ENCODE results near the gene MBNL1. TPM values are rescaled to one million over a fixed set of nuclear protein-coding genes. Genes with fewer than 3 reads are reported as not detected.

Gene MBNL1
- total RNA-seq, 1 donor from 2014 or later: 14.7 TPM

- Histone ChIP-seq H3K4me2 (no peak overlapping the region), H3K79me2 (ENCODE audit: low read depth) (no peaks in the 10 kb centered on the region), H3K36me3 (no peaks in the 10 kb centered on the region), H2AFZ (replicated peaks) (no peak overlapping the region), H3K4me3 (no peak overlapping the region), H3K4me1 (peaks cover 5% of the 10 kb centered on the region), H3F3A (ENCODE audit: low read depth) (no peaks in the 10 kb centered on the region), H4K20me1 (ENCODE audit: low read depth) (no peaks in the 10 kb centered on the region), H3K27me3 (no peaks in the 10 kb centered on the region), H3K9me3 (ENCODE audit: low read depth) (no peaks in the 10 kb centered on the region), H3K27ac (no peak overlapping the region), H3K9ac (no peak overlapping the region)
- no peak for DNase-seq (ENCODE audit: low spot score)
- Mint-ChIP-seq H3K27me3 (ENCODE audit: insufficient read depth, low read depth) (no peaks in the 10 kb centered on the region), H3K4me1 (peaks cover 14% of the 10 kb centered on the region), H3K9me3 (no peaks in the 10 kb centered on the region), H3K4me3 (no peak overlapping the region), H3K27ac (no peak overlapping the region), H3K36me3 (peaks cover 16% of the 10 kb centered on the region)
- no peak for TF ChIP-seq EZH2 (IDR thresholded peaks at IDR 0.05)
- TF ChIP-seq EZH2phosphoT487 (IDR thresholded peaks at IDR 0.05): no peak
- TF ChIP-seq CTCF (IDR thresholded peaks at IDR 0.05): no peak
Observed at GRCh38 chr3:152313914-152314313, 45.2 kb downstream of the MBNL1 start.

- Histone ChIP-seq H3F3A (ENCODE audit: low read depth) (no peaks in the 10 kb centered on the region), H3K79me2 (ENCODE audit: low read depth) (no peaks in the 10 kb centered on the region), H3K9ac (no peak overlapping the region), H3K9me3 (ENCODE audit: low read depth) (no peaks in the 10 kb centered on the region), H2AFZ (replicated peaks) (no peak overlapping the region), H3K27ac (no peak overlapping the region), H3K4me3 (no peak overlapping the region), H4K20me1 (ENCODE audit: low read depth) (no peaks in the 10 kb centered on the region), H3K4me1 (no peaks in the 10 kb centered on the region), H3K4me2 (no peak overlapping the region), H3K36me3 (no peaks in the 10 kb centered on the region), H3K27me3 (no peaks in the 10 kb centered on the region)
- Mint-ChIP-seq H3K9me3 (no peaks in the 10 kb centered on the region), H3K4me1 (peaks cover 12% of the 10 kb centered on the region), H3K27me3 (ENCODE audit: insufficient read depth, low read depth) (no peaks in the 10 kb centered on the region), H3K36me3 (peaks cover 16% of the 10 kb centered on the region), H3K27ac (peak overlapping the region; percentile 5), H3K4me3 (no peak overlapping the region)
- no peak for DNase-seq (ENCODE audit: low spot score)
- TF ChIP-seq EZH2 (IDR thresholded peaks at IDR 0.05) (no peak), EZH2phosphoT487 (IDR thresholded peaks at IDR 0.05) (no peak), CTCF (IDR thresholded peaks at IDR 0.05) (no peak)
Observed at GRCh38 chr3:152314677-152315353, 46.1 kb downstream of the MBNL1 start.

DNA sequence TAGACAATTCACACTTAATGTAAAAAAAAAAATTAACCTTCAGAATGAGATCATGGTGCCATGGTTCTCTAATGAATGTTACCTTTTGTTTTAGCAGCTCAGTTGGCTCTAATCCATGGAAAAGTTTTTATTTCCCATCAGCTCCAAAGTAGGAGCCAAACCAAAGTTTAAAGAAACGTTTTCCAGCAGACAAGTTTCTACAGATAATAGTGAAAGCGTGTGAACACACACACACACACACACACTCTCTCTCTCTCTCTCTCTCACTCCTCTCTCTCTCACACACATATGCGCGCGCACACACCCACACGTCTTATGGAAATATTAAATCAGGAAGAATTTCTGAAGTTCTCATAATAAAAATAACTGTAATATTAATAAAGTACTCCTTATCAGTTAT is 46.9 kb downstream of the MBNL1 start:
- no peaks in the 10 kb centered on the region for H3K27me3 ChIP-seq
- H3F3A ChIP-seq (ENCODE audit: low read depth): no peaks in the 10 kb centered on the region
- peaks cover 16% of the 10 kb centered on the region for H3K36me3 Mint-ChIP-seq
- H3K27ac Mint-ChIP-seq: no peak overlapping the region
- H3K36me3 ChIP-seq: no peaks in the 10 kb centered on the region
- no peak overlapping the region for H3K4me2 ChIP-seq
- no peak overlapping the region for H3K4me3 ChIP-seq
- H3K9me3 ChIP-seq (ENCODE audit: low read depth): no peaks in the 10 kb centered on the region
- H3K4me3 Mint-ChIP-seq: no peak overlapping the region
- H3K27me3 Mint-ChIP-seq (ENCODE audit: insufficient read depth, low read depth): no peaks in the 10 kb centered on the region
- H3K9ac ChIP-seq: no peak overlapping the region
- H3K4me1 Mint-ChIP-seq: peaks cover 12% of the 10 kb centered on the region
- H4K20me1 ChIP-seq (ENCODE audit: low read depth): no peaks in the 10 kb centered on the region
- H3K79me2 ChIP-seq (ENCODE audit: low read depth): no peaks in the 10 kb centered on the region
- DNase-seq (ENCODE audit: low spot score): no peak
- TF ChIP-seq EZH2 (IDR thresholded peaks at IDR 0.05) (no peak), EZH2phosphoT487 (IDR thresholded peaks at IDR 0.05) (no peak), CTCF (IDR thresholded peaks at IDR 0.05) (no peak)
- H3K9me3 Mint-ChIP-seq: no peaks in the 10 kb centered on the region
- H3K4me1 ChIP-seq: no peaks in the 10 kb centered on the region
- no peak overlapping the region for H2AFZ ChIP-seq (replicated peaks)
- no peak overlapping the region for H3K27ac ChIP-seq

Data from neural progenitor cell (in vitro differentiated cells).